Stimulated activated CD8-positive, alpha-beta memory T cell treated with anti-CD3 and anti-CD28 coated beads, Interleukin-4, amount 100 ng/mL, for 4 hours (primary cell): ENCODE results near the gene CCNI.
"Not testable (repeated sequence)": the region's sequence is repeated elsewhere in the genome, so short reads cannot be mapped to it uniquely, and the experiment has no call there.

Experiments used
- DNase-seq, 2 donors: peaks; one replicate each; pipeline ENCODE4 v3.0.0-alpha.2; 2020; ENCODE audit warnings: low read depth in 2 of 2, low spot score in 1 of 2

CCNI gene

GRCh38 chr4:77075869-77076799, at the start of gene CCNI:
Gene CCNI, minus strand, starts transcription at chr4:77075989. Its CDS starts 9,627 bp downstream, at chr4:77066362.
- DNase-seq, result peak; percentile 75 to 86

GRCh38 chr4:77124576-77124975, 48.8 kb upstream of the CCNI start:
- DNase-seq, result no peak

DNA sequence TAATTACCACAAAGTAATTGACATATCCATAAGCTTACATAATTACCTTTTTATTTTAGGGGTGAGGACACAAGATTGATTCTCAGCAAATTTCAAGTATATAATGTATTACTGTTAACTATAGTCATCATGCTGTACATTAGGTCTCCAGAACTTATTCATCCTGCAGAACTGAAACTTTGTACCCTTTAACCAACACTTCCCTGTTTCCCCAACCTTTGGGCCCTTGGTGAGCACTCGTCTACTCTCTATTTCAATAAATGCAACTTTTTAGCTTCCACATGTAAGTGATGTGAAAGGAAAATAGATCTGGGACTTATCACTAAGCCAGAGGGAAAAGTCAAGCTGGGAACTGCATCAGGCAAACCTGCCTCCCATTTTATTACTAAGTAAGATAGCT, 47.6 kb upstream of the CCNI start:
- no peak for DNase-seq

DNA sequence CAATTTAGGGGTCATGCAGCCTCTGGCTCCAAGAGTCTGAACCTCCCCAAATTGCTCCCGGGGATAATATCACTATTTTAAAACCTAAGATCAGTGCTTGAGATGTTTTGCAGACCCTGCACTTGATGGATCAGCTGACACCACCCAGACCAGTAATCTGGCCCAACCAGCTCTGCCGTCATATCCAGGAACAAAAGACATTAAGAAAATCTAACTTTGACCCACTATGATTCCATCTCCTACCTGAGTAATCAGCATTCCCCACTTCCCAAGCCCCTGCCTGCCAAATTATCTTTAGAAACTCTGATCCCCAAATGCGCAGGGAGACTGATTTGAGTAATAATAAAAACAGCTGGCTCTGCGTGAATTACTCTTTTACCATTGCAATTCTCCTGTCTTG, 46.9 kb upstream of the CCNI start:
- no peak for DNase-seq

DNA sequence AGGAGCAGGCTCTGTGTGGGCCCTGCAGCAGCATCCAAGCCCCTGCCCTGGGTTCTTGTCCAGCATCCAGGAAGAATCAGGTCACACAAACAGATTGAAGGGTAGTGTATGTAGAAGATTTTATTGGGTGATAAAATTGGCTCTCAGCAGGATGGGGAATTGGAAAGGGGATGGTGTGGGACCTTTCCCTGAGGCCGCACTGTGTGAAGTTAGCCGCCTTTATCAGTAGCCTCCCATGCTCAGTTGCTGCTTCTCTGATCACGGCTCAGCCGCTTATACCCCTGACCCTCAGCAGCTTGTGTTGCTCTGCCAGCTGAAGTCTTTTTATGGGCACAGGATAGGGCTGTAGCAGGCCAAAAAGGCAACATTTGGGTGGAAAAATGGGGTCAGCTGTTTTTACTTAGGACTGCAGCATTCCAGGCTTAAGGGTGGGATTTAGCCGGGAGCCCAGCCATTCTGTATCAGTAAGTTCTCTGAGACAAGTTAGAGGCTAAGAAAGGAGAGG, 46.0 kb upstream of the CCNI start:
- no peak for DNase-seq

DNA sequence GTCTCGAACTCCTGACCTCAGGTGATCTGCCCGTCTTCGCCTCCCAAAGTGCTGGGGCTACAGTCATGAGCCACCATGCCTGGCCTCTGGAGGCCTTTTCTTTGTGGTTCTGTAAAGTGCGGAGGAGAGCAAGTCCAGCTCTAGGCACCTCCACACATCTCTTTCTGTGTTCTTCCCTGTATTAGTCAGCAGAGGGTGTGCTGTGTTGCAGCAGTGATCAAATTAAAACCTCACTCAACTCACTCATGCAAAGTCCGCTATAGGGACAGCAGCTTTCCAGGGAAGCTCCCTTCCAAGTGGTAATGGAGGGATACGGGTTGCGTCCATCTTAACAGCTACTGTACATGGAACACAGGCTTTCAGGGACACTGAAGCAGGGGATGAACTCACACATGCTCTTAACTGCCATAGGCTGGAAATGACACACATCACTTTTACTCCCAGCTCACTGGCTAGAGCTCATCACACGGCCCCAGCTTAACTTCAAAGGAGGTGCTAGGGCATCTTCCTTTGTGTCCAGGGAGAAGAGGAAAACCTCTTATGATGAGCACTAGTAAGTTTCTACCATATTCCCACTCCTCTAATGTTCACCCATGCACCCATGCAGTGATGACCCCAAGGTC, 45.2 kb upstream of the CCNI start:
- DNase-seq, result no peak

GRCh38 chr4:77117721-77118120, 41.9 kb upstream of the CCNI start:
- no peak for DNase-seq

GRCh38 chr4:77113069-77113468, 37.3 kb upstream of the CCNI start:
- DNase-seq, result no peak

DNA sequence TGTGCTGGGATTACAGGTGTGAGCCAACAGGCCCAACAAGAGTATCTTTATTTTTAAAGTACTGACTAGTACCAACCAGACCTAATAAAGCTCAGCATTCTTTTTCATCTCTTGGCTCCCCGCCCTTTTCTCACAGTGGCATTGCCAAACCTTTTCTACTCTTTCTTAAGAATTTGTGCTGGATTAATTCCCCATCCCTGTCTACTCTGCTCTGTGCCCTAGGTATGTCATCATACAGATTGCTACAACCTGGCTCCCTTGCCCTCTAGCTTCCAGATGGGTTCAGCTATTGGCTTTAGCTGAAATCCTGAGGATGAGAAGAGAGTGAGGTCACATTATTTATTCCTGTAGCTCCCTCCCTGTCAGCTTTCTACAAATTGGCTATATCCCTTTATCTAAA, 34.9 kb upstream of the CCNI start:
- no peak for DNase-seq

DNA sequence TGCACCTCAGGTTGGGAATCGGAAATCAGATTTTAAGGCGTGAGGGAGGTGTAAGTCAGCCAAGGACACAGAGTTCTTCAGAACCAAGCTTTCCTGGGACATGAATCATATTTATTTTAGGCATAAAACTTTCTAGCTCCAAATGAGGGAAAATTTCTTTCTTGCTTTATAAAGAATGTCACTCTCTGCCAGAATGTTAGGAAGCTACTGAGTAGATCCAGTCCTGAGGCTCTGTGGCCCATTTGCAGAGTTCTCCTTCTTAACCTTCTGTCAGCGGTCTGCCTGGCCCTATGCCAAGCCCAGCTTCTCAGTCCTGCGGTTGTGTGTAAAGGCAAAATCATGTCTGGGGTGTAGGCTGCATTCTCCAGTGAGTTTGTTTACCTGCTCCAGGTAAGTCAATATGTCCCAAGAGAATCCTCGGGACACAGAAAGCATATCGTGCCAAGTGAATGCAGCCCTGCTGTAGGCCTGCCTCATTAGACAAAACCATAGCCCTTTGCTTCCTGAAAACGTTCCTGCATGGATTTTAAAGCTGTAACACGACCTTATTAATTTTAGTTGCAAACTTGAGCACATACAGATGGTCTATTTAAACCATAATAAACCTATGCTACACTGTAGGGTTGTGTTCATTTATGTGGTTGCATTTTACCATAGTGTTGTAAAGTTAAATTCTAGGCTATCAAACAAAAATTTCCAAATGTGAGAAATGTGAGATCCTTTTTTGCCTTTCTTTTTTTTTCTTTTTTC, 29.2 kb upstream of the CCNI start:
- DNase-seq, result no peak

DNA sequence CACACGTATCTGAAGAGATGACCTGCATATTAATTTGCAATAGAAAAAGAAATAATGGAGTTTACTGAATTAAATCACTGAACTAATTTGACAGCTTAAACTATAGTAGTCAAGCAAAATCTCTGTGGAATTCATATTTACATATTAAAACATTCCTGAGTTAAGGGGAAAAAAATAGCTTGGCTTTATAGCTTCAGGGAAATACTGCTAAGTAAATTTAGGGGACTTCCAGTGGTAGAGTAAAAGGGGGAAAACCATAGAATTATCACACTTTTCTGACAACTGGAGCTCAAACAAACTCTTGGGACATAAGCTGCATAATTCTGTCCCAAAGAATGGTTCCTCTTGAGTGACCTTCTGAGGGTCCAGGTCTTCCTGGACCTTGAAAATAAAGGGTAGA, 28.6 kb upstream of the CCNI start:
- no peak for DNase-seq

GRCh38 chr4:77100234-77100633, 24.4 kb upstream of the CCNI start:
- DNase-seq, result no peak

- DNase-seq, result no peak
Measured at GRCh38 chr4:77097611-77098010, 21.8 kb upstream of the CCNI start.

DNA sequence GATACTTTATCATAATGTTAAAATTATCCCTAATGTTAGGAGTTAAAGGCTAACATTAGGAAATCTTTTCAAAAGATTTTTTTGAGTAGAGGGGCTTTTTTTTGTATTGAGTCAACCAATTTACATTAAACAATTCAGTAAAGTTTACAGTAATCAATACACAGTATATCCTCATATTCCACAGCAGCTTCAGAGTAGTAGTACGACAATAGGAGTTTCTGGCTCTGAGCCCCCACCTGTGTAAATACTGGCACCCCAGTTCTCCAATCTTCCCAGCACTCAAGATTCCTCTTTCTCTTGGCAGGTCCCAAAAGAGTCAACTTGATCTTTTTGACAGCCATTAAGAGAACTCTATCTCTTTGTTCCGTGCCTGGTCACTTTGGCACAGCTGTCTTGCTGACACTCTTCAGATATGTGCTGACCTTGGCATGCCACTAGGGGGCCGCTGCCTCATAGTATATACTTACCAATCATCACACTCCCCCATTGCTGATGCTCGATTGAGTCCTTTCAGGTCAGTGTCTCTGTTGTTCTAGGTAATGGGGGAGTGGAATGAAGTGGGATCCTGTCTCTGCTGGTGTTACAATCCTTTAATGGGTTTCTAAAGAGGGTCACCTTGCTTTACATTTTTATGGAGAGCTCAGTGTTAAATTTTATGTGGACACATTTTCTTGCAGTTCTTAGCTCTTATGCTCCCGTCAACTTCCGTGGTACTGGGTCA, 19.5 kb upstream of the CCNI start:
- peak; percentile 40 to 47 for DNase-seq

DNA sequence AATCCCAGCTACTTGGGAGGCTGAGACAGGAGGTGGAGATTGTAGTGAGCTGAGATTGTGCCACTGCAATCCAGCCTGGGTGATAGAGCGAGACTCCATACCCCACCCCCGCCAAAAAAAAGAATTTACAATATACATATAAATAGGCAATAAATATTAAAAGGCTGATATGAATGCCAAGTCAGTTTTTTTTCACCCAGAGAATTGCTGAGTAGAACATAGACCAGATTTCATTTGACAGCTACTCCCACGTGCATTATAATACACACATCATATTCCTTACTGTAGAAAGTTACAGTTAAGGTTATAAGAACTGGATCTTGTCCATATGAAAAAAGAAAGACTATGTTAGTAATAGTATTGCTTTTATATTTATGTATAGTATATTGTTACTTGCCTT, 18.7 kb upstream of the CCNI start:
- no peak for DNase-seq

GRCh38 chr4:77093401-77093800, 17.6 kb upstream of the CCNI start:
- no peak for DNase-seq

DNA sequence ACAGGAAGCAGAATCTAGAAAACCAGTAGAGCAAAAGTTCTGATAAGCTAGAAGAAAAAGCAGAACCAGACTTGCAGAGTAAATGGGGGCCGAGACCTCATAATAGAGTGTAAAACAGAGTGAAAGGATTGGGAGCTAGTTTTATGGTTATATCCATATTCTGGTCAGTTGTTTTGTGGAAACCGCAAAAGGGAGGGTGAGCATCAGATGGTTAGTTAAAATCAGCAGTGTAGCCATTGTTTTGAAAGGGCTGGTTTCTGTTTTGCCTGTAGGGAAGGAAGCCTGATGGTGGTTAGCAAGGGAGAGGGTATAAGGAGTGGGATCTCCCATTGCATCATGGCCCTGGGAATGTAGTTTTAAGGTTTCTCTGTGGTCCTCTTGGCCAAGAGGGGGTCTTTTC, 17.2 kb upstream of the CCNI start:
- DNase-seq, result no peak

GRCh38 chr4:77089866-77090265, 14.1 kb upstream of the CCNI start:
- DNase-seq, result no peak

DNA sequence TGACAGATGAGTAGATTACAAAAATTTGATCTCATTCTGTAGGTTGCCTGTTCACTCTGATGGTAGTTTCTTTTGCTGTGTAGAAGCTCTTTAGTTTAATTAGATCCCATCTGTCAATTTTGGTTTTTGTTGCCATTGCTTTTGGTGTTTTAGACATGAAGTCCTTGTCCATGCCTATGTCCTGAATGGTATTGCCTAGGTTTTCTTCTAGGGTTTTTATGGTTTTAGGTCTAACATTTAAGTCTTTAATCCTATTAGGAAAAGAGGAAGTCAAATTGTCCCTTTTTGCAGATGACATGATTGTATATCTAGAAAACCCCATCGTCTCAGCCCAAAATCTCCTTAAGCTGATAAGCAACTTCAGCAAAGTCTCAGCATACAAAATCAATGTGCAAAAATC, 11.2 kb upstream of the CCNI start:
- DNase-seq, result not testable (repeated sequence)

- DNase-seq, result no peak
Measured at GRCh38 chr4:77084019-77084639, 8.3 kb upstream of the CCNI start.
